KMS-11 (cell line): Measurements from ENCODE around the gene GPR65.

Experiments used
- H2AFZ ChIP-seq: fragments of 200-600 bp; sonication (generic); 2 replicates; pipeline ENCODE4 v1.6.1; 2016; ENCODE audit warnings: antibody characterized with exemption, mixed run types, low read depth
- H3K27ac ChIP-seq: fragments of 200-600 bp; sonication (generic); 2 replicates; pipeline ENCODE4 v1.6.1; 2016; ENCODE audit warnings: mild to moderate bottlenecking, mixed run types
- H3K27me3 ChIP-seq: fragments of 200-600 bp; sonication (generic); 2 replicates; pipeline ENCODE4 v1.6.1; 2017; ENCODE audit warnings: mild to moderate bottlenecking, low read depth, mixed run types, moderate library complexity; ENCODE audit not compliant: insufficient read depth
- H3K36me3 ChIP-seq: fragments of 200-600 bp; sonication (generic); 2 replicates; pipeline ENCODE4 v1.6.1; 2017; ENCODE audit warnings: mild to moderate bottlenecking, mixed run types; ENCODE audit not compliant: insufficient read depth
- H3K4me1 ChIP-seq: fragments of 200-600 bp; sonication (generic); 2 replicates; pipeline ENCODE4 v1.6.1; 2016; ENCODE audit warnings: mild to moderate bottlenecking, low read depth, mixed run types; ENCODE audit not compliant: poor library complexity, severe bottlenecking
- H3K4me2 ChIP-seq: fragments of 200-600 bp; sonication (generic); 2 replicates; pipeline ENCODE4 v1.7.0; 2016; ENCODE audit warnings: mild to moderate bottlenecking, mixed run types
- H3K4me3 ChIP-seq: fragments of 200-600 bp; sonication (generic); IDR thresholded peaks from 2 replicates; pipeline ENCODE4 v1.6.1; 2017; ENCODE audit warnings: low read depth, low read length, mixed read lengths; ENCODE audit not compliant: insufficient read depth
- H3K79me2 ChIP-seq: fragments of 200-600 bp; sonication (generic); 2 replicates; pipeline ENCODE4 v1.6.1; 2016; ENCODE audit warnings: low read depth, mixed run types; ENCODE audit not compliant: insufficient read depth
- H3K9ac ChIP-seq: fragments of 200-600 bp; sonication (generic); 2 replicates; pipeline ENCODE4 v1.6.1; 2016; ENCODE audit warnings: mild to moderate bottlenecking, mixed run types
- H4K20me1 ChIP-seq: fragments of 200-600 bp; sonication (generic); 2 replicates; pipeline ENCODE4 v1.6.1; 2016; ENCODE audit warnings: mild to moderate bottlenecking, mixed run types; ENCODE audit not compliant: insufficient read depth
- TF ChIP-seq, protein P1 (sequence below): fragments of 200-600 bp; sonication (generic); conservative IDR thresholded peaks from 2 replicates; pipeline ENCODE4 v1.6.1; 2017; ENCODE audit warnings: low read depth, mild to moderate bottlenecking, antibody characterized with exemption, low read length, moderate library complexity, mixed read lengths

Gene GPR65

DNA sequence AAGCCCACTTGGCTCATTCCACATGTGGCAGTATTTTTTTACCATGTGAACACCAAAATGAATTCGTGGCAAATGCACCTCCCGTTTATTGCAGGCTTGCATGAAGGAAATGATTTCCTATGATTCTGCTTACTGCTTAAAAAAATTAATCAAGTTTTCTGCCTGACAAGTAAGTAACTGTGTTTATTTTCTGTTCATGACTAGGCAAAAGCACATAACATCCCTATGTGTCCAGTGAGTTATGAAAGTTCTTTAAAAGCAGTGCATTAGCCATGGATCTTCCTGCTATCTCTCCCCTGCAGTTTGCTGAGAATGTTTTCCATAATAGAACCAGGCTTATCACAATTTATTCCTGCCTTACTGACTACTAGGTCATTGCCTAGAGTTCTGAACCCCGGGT lies 20.4 kb downstream of the GPR65 start:
- Histone ChIP-seq H4K20me1 (no peaks in the 10 kb centered on the region), H3K4me3 (no peak overlapping the region), H2AFZ (no peak overlapping the region), H3K27me3 (no peaks in the 10 kb centered on the region), H3K36me3 (no peaks in the 10 kb centered on the region), H3K27ac (no peak overlapping the region), H3K4me2 (no peak overlapping the region), H3K4me1 (no peaks in the 10 kb centered on the region), H3K79me2 (no peaks in the 10 kb centered on the region), H3K9ac (no peak overlapping the region)
- TF ChIP-seq, protein P1, sequence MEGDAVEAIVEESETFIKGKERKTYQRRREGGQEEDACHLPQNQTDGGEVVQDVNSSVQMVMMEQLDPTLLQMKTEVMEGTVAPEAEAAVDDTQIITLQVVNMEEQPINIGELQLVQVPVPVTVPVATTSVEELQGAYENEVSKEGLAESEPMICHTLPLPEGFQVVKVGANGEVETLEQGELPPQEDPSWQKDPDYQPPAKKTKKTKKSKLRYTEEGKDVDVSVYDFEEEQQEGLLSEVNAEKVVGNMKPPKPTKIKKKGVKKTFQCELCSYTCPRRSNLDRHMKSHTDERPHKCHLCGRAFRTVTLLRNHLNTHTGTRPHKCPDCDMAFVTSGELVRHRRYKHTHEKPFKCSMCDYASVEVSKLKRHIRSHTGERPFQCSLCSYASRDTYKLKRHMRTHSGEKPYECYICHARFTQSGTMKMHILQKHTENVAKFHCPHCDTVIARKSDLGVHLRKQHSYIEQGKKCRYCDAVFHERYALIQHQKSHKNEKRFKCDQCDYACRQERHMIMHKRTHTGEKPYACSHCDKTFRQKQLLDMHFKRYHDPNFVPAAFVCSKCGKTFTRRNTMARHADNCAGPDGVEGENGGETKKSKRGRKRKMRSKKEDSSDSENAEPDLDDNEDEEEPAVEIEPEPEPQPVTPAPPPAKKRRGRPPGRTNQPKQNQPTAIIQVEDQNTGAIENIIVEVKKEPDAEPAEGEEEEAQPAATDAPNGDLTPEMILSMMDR: no peak

DNA sequence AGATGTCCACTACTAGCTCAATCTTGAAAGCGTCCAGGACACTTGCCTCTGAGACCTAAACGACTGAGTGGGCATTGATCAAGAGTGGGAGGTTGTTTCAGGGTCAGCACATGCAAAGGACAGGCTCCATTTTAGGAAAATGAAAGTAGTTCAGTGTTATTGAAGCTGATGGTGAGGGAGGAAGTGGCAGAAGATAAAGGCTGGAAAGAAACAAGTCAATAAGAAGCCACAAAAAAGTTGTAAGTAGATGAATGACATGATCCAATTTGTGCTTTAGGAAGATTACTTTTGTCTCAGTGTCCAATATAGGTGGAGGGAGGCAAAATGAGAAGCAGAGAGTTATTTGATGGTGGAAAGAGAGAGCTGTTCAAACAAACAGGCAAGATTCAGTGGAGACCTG lies 22.0 kb downstream of the GPR65 start:
- no peak overlapping the region for H2AFZ ChIP-seq
- H3K27ac ChIP-seq: no peak overlapping the region
- no peak overlapping the region for H3K4me2 ChIP-seq
- H3K4me3 ChIP-seq: no peak overlapping the region
- H3K9ac ChIP-seq: no peak overlapping the region
- H3K36me3 ChIP-seq: no peaks in the 10 kb centered on the region
- TF ChIP-seq, protein P1: no peak
- no peaks in the 10 kb centered on the region for H4K20me1 ChIP-seq
- H3K27me3 ChIP-seq: no peaks in the 10 kb centered on the region
- H3K79me2 ChIP-seq: no peaks in the 10 kb centered on the region
- no peaks in the 10 kb centered on the region for H3K4me1 ChIP-seq

DNA sequence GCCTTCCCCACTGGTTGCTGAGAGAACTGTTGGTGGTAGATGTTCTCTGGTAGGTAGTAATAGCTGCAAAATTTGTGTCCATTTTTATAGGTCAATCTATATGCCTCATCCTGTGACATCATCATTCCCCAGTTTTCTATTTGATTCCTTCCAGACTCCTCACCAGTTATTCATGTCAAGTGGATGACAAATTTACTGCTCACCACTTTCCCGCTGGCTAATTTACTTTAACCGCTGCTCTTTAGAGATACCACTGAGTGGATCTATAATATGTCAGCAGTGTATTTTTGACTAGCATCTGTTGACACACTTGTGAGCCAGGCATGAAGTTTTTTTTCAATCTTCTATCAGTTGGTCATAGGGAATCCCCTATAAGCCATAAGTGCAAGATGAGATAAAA lies 24.6 kb downstream of the GPR65 start:
- no peak overlapping the region for H2AFZ ChIP-seq
- no peak overlapping the region for H3K4me2 ChIP-seq
- H4K20me1 ChIP-seq: no peaks in the 10 kb centered on the region
- no peaks in the 10 kb centered on the region for H3K4me1 ChIP-seq
- TF ChIP-seq, protein P1: no peak
- no peaks in the 10 kb centered on the region for H3K36me3 ChIP-seq
- H3K27me3 ChIP-seq: no peaks in the 10 kb centered on the region
- no peaks in the 10 kb centered on the region for H3K79me2 ChIP-seq
- H3K4me3 ChIP-seq: no peak overlapping the region
- H3K9ac ChIP-seq: no peak overlapping the region
- no peak overlapping the region for H3K27ac ChIP-seq

DNA sequence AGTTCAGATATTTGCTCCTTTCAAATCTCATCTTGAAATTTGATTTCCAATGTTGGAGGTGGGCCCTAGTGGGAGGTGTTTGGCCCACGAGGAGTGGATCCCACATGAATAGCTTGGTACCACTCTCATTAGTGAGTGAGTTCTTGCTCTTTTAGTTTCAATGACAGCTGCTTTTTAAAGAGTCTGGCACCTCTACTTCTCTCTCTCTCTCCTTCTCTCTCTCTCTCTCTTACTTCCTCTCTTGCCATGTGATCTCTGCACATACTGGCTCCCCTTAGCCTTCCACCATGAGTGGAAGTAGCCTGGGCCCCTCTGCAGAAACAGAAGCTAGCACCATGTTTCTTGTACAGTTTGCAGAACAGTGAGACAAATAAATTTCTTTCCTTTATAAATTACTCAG lies 25.1 kb downstream of the GPR65 start:
- no peaks in the 10 kb centered on the region for H4K20me1 ChIP-seq
- H3K36me3 ChIP-seq: no peaks in the 10 kb centered on the region
- H3K79me2 ChIP-seq: no peaks in the 10 kb centered on the region
- H3K4me1 ChIP-seq: no peaks in the 10 kb centered on the region
- H3K27me3 ChIP-seq: no peaks in the 10 kb centered on the region
- H2AFZ ChIP-seq: no peak overlapping the region
- no peak overlapping the region for H3K4me2 ChIP-seq
- TF ChIP-seq, protein P1: no peak
- no peak overlapping the region for H3K4me3 ChIP-seq
- H3K27ac ChIP-seq: no peak overlapping the region
- H3K9ac ChIP-seq: no peak overlapping the region

DNA sequence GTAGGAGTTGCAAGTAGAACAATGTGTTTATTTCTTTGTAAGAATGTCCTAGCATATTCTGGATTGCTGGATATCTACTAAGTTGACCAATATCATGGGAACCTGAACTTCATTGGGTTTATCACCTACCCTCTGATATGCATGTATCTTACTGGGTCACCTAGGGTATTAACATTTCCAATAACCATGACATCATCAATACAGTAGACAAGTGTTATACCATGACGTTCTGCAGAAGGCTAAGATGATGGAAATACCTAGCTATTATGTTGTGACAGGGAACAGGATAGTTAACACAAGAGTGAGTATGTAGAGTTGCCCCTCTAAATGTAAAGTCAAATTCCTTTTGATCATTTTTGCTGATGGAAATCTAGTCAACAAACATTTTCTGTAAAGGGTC lies 26.0 kb downstream of the GPR65 start:
- Histone ChIP-seq H2AFZ (no peak overlapping the region), H3K4me2 (no peak overlapping the region), H4K20me1 (no peaks in the 10 kb centered on the region)

More for the DNA sequence above, 26.0 kb downstream of the GPR65 start:
- no peak overlapping the region for H3K27ac ChIP-seq
- no peak overlapping the region for H3K4me3 ChIP-seq
- no peaks in the 10 kb centered on the region for H3K36me3 ChIP-seq
- TF ChIP-seq, protein P1: no peak
- H3K4me1 ChIP-seq: no peaks in the 10 kb centered on the region
- no peaks in the 10 kb centered on the region for H3K79me2 ChIP-seq
- H3K27me3 ChIP-seq: no peaks in the 10 kb centered on the region
- no peak overlapping the region for H3K9ac ChIP-seq
